HG03432 (cell line): Measurements from ENCODE around the gene ECT2.
A peak's percentile ranks its signal among the peaks of the same experiment; 100 is the strongest.
"Not testable (repeated sequence)": the region's sequence is repeated elsewhere in the genome, so short reads cannot be mapped to it uniquely, and the experiment has no call there.

Experiments used
- ATAC-seq: cut with Tn5 transposase; IDR thresholded peaks from one replicate; pipeline ENCODE4 v1.9.1; 2021; ENCODE audit warnings: mild to moderate bottlenecking, moderate library complexity; ENCODE audit not compliant: unreplicated experiment

ECT2 gene

GRCh38 chr3:172739462-172739861 is 11.1 kb upstream of the ECT2 start:
- no peak for ATAC-seq

- ATAC-seq, result no peak
Observed at GRCh38 chr3:172746475-172746874, 4.1 kb upstream of the ECT2 start.

- ATAC-seq, result no peak
Observed at GRCh38 chr3:172749230-172749965, 1.1 kb upstream of the ECT2 start.

- no peak for ATAC-seq
Observed at GRCh38 chr3:172750069-172750367, 508 bp upstream of the ECT2 start.

- ATAC-seq, result peak; percentile 20
Observed at GRCh38 chr3:172751175-172751704, 714 bp downstream of the ECT2 start.

GRCh38 chr3:172752651-172753050 is 2.1 kb downstream of the ECT2 start:
- ATAC-seq, result no peak

GRCh38 chr3:172753125-172753524 is 2.6 kb downstream of the ECT2 start:
- no peak for ATAC-seq

- ATAC-seq, result not testable (repeated sequence)
Observed at GRCh38 chr3:172760416-172760815, 9.9 kb downstream of the ECT2 start.

GRCh38 chr3:172766241-172766640 is 15.7 kb downstream of the ECT2 start:
- ATAC-seq, result no peak

GRCh38 chr3:172766718-172767405 is 16.3 kb downstream of the ECT2 start:
- no peak for ATAC-seq

GRCh38 chr3:172770382-172770781 is 19.9 kb downstream of the ECT2 start:
- no peak for ATAC-seq

- no peak for ATAC-seq
Observed at GRCh38 chr3:172771672-172772071, 21.1 kb downstream of the ECT2 start.

- ATAC-seq, result no peak
Observed at GRCh38 chr3:172776049-172776717, 25.7 kb downstream of the ECT2 start.

- ATAC-seq, result no peak
Observed at GRCh38 chr3:172777901-172778300, 27.4 kb downstream of the ECT2 start.

- no peak for ATAC-seq
Observed at GRCh38 chr3:172782235-172782634, 31.7 kb downstream of the ECT2 start.

GRCh38 chr3:172786036-172786435 is 35.5 kb downstream of the ECT2 start:
- ATAC-seq, result no peak

- no peak for ATAC-seq
Observed at GRCh38 chr3:172787019-172787418, 36.5 kb downstream of the ECT2 start.

- no peak for ATAC-seq
Observed at GRCh38 chr3:172787746-172788145, 37.2 kb downstream of the ECT2 start.

GRCh38 chr3:172799246-172799645 is 48.7 kb downstream of the ECT2 start:
- no peak for ATAC-seq

GRCh38 chr3:172800156-172800555 is 49.6 kb downstream of the ECT2 start:
- ATAC-seq, result no peak

- no peak for ATAC-seq
Observed at GRCh38 chr3:172803489-172803888, 53.0 kb downstream of the ECT2 start.

GRCh38 chr3:172804323-172804722 is 53.8 kb downstream of the ECT2 start:
- no peak for ATAC-seq
